Measurements from ENCODE around the gene CHKB.
A peak's percentile ranks its signal among the peaks of the same experiment; 100 is the strongest.

CHKB gene

GRCh38 chr22:50570861-50571260 is 11.8 kb downstream of the CHKB start:
- H3K4me3 ChIP-seq (ENCODE audit: low read length): no peak overlapping the region
- no peak for TF ChIP-seq CTCF (IDR thresholded peaks at IDR 0.05; ENCODE audit: insufficient read depth, low read depth, low read length, missing control alignments)
- DNase-seq (ENCODE audit: low read depth): no peak

- DNase-seq (ENCODE audit: low read depth): no peak
- H3K4me3 ChIP-seq (ENCODE audit: low read length): no peak overlapping the region
- TF ChIP-seq CTCF (IDR thresholded peaks at IDR 0.05; ENCODE audit: insufficient read depth, low read depth, low read length, missing control alignments): no peak
Measured at GRCh38 chr22:50569896-50570535, 12.6 kb downstream of the CHKB start.

GRCh38 chr22:50569041-50569459 is 13.6 kb downstream of the CHKB start:
- no peak for DNase-seq (ENCODE audit: low read depth)
- no peak overlapping the region for H3K4me3 ChIP-seq (ENCODE audit: low read length)
- no peak for TF ChIP-seq CTCF (IDR thresholded peaks at IDR 0.05; ENCODE audit: insufficient read depth, low read depth, low read length, missing control alignments)

DNA sequence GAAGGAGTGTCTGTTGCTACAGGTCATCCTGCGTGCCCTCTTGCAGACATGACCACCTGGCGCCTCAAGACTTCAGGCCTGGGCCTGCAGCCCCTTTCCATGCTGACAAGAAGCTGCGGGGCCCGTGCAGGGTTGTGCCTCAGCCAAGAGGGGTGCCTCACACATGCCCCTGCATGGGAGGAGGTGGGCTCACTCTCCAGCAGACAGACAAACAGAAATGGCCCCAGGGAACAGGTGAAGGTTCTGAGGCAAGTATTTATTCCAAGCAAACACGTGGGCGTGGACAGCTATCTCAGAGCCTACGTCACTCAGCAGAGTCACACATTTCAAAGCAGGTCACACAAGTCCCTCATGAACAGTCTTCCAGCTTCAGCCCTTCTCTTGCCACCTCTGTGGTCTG is 14.0 kb downstream of the CHKB start:
- H3K4me3 ChIP-seq (ENCODE audit: low read length): no peak overlapping the region
- peak; percentile 69 for DNase-seq (ENCODE audit: low read depth)
- no peak for TF ChIP-seq CTCF (IDR thresholded peaks at IDR 0.05; ENCODE audit: insufficient read depth, low read depth, low read length, missing control alignments)

GRCh38 chr22:50567721-50568252 is 14.9 kb downstream of the CHKB start:
- DNase-seq (ENCODE audit: low read depth): no peak
- no peak overlapping the region for H3K4me3 ChIP-seq (ENCODE audit: low read length)
- TF ChIP-seq CTCF (IDR thresholded peaks at IDR 0.05; ENCODE audit: insufficient read depth, low read depth, low read length, missing control alignments): no peak

DNA sequence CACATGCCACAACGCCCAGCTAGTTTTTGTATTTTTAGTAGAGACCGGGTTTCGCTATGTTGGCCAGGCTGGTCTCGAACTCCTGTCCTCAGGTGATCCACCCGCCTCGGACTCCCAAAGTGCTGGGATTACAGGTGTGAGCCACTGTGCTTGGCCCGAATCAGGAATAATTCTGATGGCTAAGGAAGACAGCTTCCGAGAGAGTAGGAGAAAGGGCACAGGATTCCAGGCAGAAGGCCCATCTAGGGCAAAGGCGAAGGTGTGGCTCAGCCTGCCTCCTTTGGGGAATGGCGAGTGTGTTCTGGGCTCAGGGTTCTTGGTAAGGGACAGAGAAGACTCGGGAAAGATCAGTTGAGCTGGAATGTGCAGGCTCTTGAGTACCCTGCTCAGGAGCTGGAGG is 18.4 kb downstream of the CHKB start:
- DNase-seq (ENCODE audit: low read depth): no peak
- no peak for TF ChIP-seq CTCF (IDR thresholded peaks at IDR 0.05; ENCODE audit: insufficient read depth, low read depth, low read length, missing control alignments)
- H3K4me3 ChIP-seq (ENCODE audit: low read length): no peak overlapping the region

Measured in epithelial cell of esophagus (primary cell).